ENCODE measurements around the gene RAB22A.

RAB22A gene

DNA sequence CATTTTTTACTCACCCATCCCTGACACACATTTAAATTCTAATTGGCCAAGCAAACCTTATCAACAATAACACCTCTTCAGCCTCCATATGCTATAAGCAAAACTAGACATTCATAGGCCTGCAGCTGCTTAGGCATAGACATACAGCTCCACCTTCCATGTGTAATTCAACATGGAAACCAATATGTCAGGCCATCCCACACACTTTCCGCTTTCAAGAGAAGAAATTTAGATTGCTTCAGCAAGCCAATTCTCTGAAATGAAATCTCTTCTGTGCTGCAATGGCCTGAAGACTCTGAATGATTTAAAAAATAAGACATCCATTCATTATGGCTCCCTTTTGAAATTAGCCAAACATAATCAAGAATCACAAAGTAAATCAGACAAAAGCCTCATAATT, 4.5 kb upstream of the RAB22A start:
- DNase-seq: no peak

DNA sequence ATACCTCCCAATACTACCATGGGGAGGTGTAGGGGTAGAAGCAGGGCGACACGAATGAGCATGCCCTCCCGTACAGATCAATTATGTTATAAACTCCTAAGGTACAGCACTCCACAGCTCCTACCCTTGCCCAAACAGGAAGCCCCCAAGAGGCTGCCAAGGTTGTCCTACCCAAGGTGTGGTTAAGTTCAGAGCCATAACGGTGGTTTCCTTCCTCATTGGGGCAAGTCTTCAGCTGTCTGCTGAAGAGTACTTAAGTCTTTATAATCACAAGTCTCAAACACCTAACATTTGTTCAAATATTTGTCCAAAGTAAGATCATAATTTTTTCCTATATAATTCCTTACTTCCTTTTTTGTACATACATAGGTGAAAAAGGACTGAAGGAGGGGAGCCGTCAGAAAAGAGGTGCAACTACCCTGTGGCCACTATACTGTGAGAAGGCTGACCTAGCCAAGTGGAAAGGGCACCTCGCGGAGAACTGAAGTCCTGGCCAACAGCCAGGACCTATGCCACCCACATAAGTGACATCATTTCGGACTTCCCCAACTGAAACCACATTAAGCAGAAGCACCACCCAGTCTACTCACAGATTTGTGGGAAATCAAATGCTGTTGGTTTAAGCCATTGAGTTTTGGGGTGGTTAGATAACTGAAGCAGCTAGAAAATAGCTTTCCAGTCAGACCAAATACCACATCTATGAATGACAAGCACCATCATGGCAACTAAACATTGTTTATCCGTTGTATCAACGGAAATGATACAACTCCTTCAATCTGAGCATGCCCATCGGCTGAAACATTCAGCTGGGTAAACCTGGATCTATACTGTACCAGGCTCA, 2.9 kb upstream of the RAB22A start:
- peak; percentile 69 for DNase-seq

DNA sequence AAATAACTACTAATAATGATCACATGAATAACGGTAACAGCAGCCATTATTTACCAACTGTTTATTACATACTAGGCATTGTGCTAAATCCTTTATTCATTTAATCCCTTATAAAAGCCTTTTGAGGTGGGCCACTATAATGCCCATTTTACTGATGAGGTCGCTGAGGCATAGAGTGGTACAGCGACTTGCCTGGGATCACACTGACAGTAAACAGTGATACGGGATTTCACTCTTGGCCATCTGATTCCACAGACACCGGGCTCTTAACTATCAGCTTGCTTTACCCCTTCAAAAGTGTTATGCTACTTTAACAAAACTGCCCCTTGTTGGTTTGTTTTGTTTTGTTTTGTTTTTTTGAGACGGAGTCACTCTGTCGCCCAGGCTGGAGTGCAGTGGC, 2.2 kb upstream of the RAB22A start:
- DNase-seq: no peak

DNA sequence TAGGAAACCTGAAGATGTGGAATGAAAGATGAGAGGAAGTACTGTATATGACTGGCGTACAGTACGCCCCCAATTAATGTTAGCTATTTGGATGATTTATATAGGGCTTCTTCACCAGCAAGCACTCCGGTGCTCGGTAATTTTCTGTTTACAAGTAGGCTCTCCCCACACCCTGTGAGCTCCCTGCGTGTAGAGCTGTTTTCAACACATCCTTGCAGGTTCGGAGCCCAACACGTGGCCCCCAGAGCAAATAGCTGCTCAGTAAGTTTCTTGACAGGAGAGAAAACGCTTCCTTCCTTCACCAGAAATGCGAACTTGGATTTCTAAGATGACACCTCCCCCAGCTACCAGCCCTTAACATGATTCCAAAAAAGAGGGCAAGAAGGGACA, 1.2 kb upstream of the RAB22A start:
- no peak for DNase-seq

DNA sequence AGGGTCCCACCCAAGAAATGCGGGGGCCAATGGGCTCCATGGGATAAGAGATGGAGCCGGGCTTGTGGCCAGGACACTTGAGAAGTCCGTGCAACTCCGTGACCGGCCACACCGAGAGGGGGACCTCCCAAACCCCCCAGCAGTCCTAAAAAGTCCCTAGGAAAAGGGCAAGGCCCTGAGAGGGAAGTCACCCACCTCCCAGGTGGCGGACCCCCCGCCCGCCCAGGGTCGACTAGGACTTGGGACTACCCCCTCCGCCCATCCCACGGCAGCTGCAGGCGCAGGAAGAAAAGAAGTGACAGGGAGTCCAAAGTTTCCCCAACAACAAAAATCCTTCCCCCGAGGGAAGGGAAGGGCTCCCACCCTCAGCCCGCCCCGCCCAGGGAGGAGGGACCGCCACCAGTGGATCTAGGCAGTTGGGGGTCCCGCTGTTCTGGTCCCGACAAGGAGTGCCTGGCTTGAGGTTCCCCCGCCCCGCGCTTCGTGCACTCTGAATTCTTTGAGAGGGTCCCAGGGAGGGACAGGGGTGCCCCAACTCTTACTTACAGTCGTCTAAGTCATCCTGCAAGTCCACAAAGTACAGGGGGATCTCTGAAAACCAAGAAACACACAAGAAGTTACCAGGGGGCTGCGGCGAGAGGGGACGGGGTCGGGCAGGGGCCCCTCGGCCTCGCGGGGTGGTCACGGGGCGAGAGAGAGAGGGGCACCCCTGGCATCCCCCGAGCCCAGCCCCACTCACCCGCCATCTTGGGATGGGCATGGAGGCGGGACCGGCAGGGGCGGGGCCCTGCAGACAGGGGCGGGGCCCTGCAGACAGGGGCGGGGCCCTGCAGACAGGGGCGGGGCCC, 611 bp upstream of the RAB22A start:
- no peak for DNase-seq

DNA sequence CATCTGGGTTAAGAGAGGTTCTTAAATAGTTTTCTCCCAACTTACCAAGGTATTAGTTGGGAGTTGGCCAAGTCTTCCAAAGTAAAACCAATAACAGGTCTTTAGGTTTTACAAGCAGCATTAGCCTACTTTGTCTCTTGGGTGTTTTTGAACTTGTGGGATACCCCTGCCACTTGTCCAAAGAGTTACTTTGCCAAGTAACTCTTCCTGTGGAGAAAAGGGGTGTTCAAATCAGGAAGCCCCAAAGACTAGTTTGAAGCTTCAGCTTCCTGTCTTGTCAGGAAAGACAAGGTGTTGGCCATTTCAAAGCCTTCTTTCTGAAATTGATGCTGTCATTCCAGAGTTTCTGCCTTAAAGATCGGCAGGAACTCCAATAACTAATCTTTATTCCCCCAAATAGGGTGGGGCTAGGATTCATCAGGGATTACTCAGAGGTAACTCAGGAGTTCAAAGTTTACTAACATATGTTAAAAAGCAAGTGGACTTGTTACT, 822 bp downstream of the RAB22A start:
- no peak for DNase-seq

DNA sequence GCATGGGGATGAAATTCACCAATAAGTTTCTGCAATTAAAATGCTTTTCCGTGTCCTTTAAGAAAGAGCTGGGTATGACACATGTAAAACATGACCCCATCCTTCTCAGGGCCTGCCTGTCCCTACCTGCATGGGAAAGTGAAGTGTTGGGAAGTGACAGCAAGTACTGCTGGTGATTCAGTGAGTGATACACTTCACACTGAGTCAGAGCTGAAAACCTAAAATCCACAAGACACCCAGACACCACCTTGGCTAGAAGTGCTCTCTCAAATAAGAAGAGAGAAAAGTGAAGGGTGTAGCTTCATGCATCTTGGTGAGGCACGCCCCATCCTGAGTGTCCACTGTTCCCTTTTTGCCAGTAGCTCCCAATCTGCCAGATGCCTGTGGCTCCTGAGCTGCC, 3.3 kb downstream of the RAB22A start:
- DNase-seq: no peak

DNA sequence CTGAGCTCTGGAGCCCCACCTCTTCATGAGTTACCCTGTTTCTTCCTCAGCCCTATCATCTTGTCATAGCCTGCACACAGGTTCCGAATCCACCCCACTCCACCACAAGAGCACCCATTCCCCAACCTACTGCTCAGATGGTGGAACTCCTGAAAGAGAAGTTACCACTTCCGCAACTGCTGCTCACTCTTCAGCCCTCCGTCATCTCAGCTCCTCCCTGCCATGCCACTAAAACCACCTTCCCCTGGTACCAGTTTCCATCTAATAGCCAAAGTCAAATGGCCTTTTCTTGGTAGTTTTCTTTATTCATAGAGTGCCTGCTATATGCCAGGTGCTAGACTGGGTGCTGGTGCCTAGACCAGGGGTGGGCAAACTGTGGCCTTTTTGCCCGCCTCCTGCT, 3.9 kb downstream of the RAB22A start:
- no peak for DNase-seq

DNA sequence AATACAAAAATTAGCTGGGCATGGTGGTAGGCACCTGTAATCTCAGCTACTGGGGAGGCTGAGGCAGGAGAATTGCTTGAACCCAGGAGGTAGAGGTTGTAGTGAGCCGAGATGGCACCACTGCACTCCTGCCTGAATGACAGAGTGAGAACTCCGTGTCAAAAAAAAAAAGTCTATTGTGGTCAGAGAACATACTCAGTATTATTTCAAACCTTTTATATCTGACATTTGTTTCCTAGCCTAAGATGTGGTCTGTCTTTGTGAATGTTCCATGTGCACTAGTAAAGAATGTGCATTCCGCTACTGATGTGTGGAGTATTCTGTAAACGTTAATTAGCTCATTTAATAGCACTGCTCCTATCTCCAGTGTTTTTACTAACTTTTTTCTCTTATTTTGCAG, 11.7 kb downstream of the RAB22A start:
- no peak for DNase-seq

DNA sequence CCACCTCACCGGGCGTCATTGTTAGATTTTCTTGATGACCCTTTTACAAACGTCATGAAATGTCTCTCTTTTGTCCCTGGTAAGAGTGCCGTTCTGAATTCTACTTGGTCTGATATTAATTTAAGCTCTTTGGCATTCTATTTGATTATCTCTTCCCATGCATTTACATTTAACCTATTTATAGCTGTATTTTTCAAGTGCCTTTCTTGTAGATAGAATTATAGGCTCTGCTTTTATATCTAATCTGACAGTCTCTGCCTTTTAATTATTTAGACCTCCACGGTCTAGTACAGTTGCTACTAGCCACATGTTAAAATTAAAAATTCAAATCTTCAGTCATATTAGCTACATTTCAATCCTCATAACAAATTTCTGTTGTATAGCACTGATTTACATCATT, 12.6 kb downstream of the RAB22A start:
- DNase-seq: no peak

DNA sequence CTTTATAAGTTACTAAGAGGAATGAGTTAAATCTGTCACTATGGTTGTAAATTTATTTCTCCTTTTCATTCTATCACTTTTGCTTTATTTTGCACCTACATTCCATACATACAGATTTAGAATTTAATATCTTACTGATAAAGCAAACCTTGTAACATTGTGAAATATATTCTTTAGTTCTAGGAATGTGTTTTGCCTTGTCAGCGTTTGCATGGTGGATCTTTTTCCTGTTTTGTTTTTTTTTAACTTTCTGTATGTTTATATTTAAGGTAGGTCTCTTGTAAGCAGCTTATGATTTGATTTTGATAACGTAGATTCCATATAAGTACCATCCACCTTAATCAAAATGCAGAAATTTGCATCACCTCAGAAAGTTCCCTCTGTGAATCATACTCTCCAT, 16.4 kb downstream of the RAB22A start:
- DNase-seq: no peak

DNA sequence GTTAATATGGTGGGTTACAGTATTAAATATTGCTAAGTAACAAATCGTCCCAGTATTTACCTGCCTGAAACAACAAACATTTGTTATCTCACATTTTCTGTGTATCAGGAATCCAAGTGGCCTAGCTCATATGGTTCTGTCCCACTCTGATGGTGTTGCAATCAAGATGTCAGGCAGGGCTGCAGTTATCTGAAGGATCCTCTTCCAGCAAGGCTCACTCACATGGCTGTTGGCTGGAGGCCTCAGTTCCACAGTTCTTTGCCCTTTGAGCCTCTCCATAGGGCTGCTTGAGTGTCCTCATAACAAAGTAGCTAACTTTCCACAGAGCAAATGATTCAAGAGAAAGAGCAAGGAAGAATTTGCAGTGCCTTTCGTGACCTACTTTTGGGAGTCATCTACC, 17.7 kb downstream of the RAB22A start:
- DNase-seq: no peak

DNA sequence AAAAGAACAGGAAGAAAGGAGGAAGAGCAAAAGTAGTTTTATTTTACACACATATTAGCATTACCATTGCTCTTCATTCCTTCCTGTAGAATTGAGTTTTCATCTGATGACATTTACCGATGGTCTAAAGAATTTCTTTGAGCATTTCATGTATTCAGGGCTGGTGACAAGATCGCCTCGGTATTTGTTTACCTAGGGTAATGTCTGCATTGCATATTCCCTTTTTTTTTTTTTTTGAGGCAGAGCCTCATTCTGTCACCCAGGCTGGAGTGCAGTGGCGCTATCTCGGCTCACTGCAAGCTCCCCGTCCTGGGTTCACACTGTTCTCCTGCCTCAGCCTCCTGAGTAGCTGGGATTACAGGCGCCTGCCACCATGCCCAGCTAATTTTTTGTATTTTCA, 19.3 kb downstream of the RAB22A start:
- DNase-seq: no peak

DNA sequence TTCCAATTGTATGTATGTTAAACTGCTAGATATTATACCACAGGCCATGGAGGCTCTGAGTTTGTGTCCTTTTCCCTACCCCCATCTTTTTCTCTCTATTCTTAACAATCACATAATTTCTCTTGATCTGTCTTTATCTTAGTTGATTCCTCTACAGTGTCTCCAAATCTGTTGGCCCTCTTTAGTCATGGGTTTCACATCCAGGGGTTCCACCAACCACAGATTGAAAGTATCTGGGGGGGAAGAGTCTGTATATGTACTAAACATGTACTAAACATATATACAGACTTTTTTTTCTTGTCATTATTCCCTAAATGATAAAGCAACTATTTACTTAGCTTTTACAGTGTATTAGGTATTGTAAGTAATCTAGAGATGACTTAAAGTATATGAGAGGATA, 20.2 kb downstream of the RAB22A start:
- DNase-seq: no peak

DNA sequence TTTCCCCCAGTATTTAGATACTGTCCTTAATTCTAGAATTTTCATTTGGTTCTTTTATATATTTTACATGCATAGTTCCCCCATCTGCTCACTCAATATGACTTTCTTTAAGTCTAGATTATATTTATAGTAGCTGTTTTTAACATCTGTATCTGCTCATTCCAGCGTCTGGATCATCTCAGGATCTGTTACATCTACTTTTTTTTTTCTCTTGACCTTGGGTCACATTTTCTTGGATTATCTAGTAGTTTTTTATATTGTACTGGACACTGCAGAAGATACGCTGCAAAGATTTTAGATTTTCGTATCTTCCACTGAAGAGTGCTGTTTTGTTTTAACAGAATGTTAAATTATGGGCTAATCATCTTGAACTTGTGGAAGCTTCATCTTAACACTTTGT, 20.7 kb downstream of the RAB22A start:
- DNase-seq: no peak

DNA sequence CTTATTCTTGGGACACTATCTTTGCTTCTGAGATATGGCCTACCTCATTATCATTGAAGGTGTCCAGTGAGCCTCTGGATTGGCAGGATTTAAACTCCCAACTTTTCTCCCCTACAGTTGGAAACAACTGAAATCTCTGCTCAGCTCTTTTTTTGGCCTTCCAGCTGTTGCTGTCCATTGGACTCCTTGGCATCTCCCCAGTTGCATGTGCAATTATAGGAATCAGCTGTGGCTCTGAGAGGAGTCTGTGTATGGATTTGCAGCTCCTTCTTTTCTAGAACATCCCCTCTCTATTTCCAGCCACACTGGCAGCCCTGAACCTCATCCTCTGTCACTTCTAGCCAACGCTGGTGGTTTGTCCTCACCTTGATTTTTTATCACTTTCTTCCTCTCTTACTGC, 21.2 kb downstream of the RAB22A start:
- no peak for DNase-seq

DNA sequence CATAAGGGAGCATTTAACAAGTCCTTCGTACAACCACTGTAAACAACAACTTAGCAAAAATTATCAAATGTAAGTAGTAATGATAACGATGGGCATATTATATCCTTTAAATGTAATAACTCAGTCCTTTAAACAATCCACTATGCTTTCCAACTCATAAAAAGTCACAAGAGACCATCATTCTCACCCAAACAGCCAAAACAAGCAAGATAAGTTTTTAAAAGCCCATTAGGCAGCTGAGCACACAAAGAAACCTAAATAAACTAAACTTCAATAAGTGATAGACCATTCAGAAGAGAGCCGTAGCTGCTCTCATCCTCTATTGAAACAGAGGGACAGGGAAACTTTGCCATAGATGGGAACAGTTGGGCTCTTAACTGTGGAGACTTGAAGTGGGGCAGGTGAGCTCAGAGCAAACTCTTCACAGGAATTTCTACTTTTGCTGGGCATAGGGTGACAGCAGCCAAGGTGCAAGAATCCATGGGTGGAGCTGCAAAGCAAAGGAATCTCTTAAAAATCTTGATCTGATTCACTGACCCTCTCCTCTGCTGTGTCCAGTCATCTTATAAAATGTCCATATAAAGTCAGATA, 22.5 kb downstream of the RAB22A start:
- DNase-seq: no peak

DNA sequence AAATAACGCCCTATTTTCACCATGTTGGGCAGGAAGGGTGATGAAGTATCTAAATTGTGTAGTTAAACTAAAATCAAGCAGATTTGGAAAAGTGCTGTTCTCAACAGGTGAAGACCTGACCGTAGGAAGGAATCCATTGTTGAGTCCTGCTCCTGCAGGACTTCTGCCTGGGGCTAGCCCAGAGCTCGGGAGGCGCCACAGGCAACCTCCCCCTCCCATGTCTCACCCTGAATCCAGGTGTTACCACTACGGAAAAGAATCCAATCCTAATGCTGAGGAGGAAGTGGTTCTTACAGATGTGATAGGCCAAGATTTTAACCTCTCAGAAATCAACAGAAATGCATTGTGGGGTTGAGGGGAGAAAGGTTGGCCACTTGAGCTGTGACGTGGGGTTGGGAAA, 30.2 kb downstream of the RAB22A start:
- DNase-seq: no peak

DNA sequence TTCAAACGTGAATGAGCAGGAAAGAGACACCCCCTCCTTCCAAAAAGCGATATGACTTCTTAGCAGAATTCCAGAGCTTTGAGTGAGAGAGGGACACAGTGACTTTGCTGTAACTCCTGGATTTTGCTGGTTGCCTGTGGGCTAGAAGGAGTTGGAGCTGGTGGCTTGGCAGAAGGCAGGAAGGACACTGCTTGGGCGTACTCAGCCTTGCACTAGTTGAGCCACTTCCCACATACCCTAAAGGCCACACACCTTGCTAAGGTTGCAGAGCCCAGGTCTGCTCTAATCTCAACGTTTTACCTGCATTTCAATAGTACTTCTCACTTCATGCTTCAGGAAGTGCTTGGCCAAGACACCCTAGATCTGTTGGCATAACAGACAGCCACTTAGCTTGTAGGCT, 30.6 kb downstream of the RAB22A start:
- DNase-seq: no peak

DNA sequence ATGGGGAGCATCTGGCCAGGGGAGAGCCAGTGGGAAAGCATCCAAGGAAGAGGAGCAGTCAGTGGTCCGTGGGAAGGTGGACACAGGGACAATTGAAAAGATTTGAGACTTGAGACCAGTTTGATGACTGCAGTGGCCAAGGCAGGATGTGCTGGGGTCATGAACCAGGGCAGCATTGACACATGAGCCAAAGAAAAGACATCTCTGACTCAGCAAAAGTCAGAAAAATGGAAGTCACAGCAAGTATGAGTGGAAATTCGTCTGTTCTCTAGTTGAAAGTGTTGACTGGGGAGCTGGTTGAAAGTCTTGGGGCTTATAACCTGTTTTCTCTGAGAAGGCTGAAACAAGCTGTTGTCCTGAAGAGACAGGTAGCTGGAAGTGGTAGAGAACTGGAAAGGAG, 31.3 kb downstream of the RAB22A start:
- DNase-seq: no peak

DNA sequence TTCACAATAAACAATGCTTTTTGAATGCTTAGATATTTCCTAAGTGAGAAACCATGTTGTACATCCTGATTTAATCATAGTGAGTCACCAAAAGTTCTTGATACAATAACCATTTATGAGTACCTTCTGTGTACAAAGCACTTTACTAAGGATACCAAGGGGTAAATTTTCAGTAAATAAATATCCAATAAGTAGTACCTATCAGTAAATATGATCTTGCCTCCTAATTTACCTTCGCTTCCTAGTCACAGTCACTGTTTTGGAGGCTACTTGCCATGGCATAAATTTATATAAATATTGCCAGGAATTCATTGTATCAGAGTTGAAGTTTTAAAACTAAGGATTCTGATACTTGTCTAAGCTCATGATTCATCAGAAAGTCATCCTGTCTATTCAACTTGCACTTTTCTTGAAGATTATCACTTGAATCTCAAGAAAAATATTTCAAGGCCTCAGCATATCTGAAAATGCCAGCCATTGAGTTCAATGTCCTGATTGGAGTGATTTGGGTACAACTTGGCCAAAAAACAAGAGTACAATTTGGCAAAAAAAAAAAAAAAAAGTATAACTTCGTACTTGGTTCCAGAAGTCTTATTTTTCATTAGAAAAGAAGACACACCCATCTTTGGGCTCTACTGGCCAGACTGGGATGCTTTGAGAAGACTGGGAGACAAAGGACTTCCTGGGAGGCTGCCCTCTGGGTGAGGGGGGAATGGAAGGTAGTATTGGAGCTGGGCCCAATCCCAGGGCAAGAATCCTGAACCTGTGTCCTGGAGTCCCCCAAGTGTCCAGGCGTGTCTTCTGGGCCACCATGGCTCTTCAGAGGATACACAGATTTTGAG, 32.8 kb downstream of the RAB22A start:
- no peak for DNase-seq

DNA sequence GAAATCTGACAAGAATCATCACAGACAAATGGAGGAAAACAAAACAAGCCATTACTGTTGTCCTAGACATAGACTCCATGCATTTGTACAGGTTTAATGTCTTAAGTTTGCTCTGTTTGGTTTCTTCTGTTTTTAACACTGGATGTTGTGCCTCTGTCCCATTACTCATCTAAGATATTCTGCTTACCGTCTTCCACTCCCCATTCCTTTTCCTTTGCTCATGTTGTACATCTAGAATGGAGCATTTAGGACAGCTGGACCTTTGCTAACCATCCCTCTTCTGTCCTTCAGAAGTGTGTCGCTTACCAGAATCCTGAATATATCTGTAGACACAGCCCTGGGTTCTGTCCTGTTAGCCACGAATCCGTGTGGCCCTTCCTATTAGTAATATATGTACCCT, 35.2 kb downstream of the RAB22A start:
- no peak for DNase-seq

DNA sequence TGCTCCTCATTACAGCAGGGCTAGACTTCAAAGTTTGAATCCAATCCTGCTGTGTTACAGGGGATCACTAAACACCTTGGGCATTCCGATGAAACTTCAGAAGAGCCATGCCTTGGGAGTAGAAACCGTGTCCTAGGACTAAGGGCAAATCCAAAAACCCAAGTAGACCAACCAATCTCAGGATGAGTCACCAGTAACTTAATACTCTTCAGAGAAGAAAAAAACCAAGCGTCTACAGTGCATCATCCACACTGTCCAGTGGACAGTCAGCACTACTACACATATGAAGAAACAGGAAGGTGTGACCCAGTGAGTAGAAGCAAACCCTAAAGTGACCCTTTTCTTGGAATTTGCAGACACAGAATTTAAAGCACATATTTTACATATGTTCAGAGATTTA, 40.1 kb downstream of the RAB22A start:
- no peak for DNase-seq
